Endothelial cell of umbilical vein (primary cell): Measurements from ENCODE around the gene IL32. TPM values are rescaled to one million over a fixed set of nuclear protein-coding genes. Genes with fewer than 3 reads are reported as not detected.

Source experiments
- BruUV-seq: library from RNA; stranded (reverse); fragments of 400-500 nt; replicated peaks from 2 replicates; lab custom pipeline; 2021; lab: Mats Ljungman, UMichigan
- CTCF ChIA-PET: fragments of 300-600, 350-600 bp; sonication (Branson Sonifier 250); formaldehyde crosslinking; loops from one replicate; lab custom pipeline; 2021; ENCODE audit warnings: antibody characterized with exemption, inconsistent platforms; lab: Charles Lee
- POLR2A ChIA-PET: fragments of 300-600, 350-600 bp; sonication (Branson Sonifier 250); formaldehyde crosslinking; loops from one replicate; lab custom pipeline; 2021; ENCODE audit warnings: antibody characterized with exemption, inconsistent platforms; lab: Charles Lee
- DNase-seq: peaks from one replicate; pipeline ENCODE4 v3.0.0-alpha.2; 2011; ENCODE audit warnings: low read depth, low spot score
- FAIRE-seq: peaks from 2 replicates; lab custom pipeline; 2011; peaks lifted over from hg19 to GRCh38; lab: Jason Lieb, UNC
- H2AFZ ChIP-seq: 2 replicates; pipeline ENCODE4 v1.6.0; 2012; ENCODE audit warnings: low read depth, low read length, control low read depth, inconsistent platforms
- H3K27ac ChIP-seq: 2 replicates; pipeline ENCODE4 v1.5.1; 2011; ENCODE audit warnings: low read depth, mild to moderate bottlenecking, control low read depth, low read length, moderate library complexity; ENCODE audit not compliant: insufficient read depth
- H3K27me3 ChIP-seq, 2 experiments: 2 replicates each; pipeline versions ENCODE4 v1.6.0 to v1.6.1; 2011; ENCODE audit warnings: low read length in 2 of 2, mixed read lengths in 1 of 2; ENCODE audit not compliant: control insufficient read depth in 2 of 2, insufficient read depth in 2 of 2
- H3K36me3 ChIP-seq, 2 experiments: 2 replicates in 1 of 2; 3 replicates in 1 of 2; pipeline ENCODE4 v1.5.1; 2011; ENCODE audit warnings: low read length in 2 of 2, mild to moderate bottlenecking in 1 of 2, moderate library complexity in 1 of 2; ENCODE audit not compliant: control insufficient read depth in 2 of 2, insufficient read depth in 2 of 2; ENCODE audit errors: extremely low read depth in 1 of 2
- H3K4me1 ChIP-seq: 3 replicates; pipeline ENCODE4 v1.5.1; 2011; ENCODE audit warnings: mild to moderate bottlenecking, low read length; ENCODE audit not compliant: control insufficient read depth, insufficient read depth; ENCODE audit errors: extremely low read depth
- H3K4me2 ChIP-seq: 2 replicates; pipeline ENCODE4 v1.6.1; 2011; ENCODE audit warnings: low read length, control low read depth, mixed read lengths; ENCODE audit not compliant: insufficient read depth
- H3K4me3 ChIP-seq, 3 experiments: fragments of 200-600 bp in 1 of 3; sonication (generic), shearing (Covaris generic) in 1 of 3; replicated peaks in 1 of 3; 2 replicates each; pipeline ENCODE4 v1.5.1; 2011 to 2016; ENCODE audit warnings: control low read depth in 3 of 3, low read length in 3 of 3, mild to moderate bottlenecking in 2 of 3, inconsistent platforms in 1 of 3, low read depth in 1 of 3, moderate library complexity in 1 of 3; ENCODE audit not compliant: insufficient read depth in 1 of 3
- H3K79me2 ChIP-seq: 2 replicates; pipeline ENCODE4 v1.6.0; 2012; ENCODE audit warnings: low read length, inconsistent platforms; ENCODE audit not compliant: control insufficient read depth, insufficient read depth
- H3K9ac ChIP-seq: replicated peaks from 2 replicates; pipeline ENCODE3; 2011; ENCODE audit warnings: low read length, control low read depth; ENCODE audit not compliant: insufficient read depth; ENCODE audit errors: extremely low read depth
- H3K9me1 ChIP-seq: replicated peaks from 3 replicates; pipeline ENCODE4 v1.6.0; 2011; ENCODE audit warnings: mild to moderate bottlenecking, low read length; ENCODE audit not compliant: control insufficient read depth, insufficient read depth; ENCODE audit errors: extremely low read depth
- H3K9me3 ChIP-seq: replicated peaks from 2 replicates; pipeline ENCODE4 v1.5.1; 2012; ENCODE audit warnings: low read length, inconsistent platforms; ENCODE audit not compliant: control insufficient read depth, insufficient read depth
- H4K20me1 ChIP-seq: replicated peaks from 2 replicates; pipeline ENCODE3; 2011; ENCODE audit warnings: mild to moderate bottlenecking, low read length; ENCODE audit not compliant: control insufficient read depth, insufficient read depth; ENCODE audit errors: extremely low read depth
- EZH2 ChIP-seq: IDR thresholded peaks from 2 replicates; pipeline ENCODE4 v1.6.1; 2012; ENCODE audit warnings: borderline replicate concordance, low read depth, mild to moderate bottlenecking, moderate library complexity, low read length, inconsistent platforms; ENCODE audit not compliant: severe bottlenecking
- FOS ChIP-seq: IDR thresholded peaks from 2 replicates; pipeline ENCODE4 v1.6.1; 2011; ENCODE audit warnings: mild to moderate bottlenecking, low read length, moderate library complexity, borderline replicate concordance; ENCODE audit not compliant: insufficient read depth
- GATA2 ChIP-seq: IDR thresholded peaks from 2 replicates; pipeline ENCODE4 v1.7.0; 2011; ENCODE audit warnings: low read depth, mild to moderate bottlenecking, moderate library complexity, mixed read lengths, low read length; ENCODE audit not compliant: insufficient read length, insufficient read depth
- JUN ChIP-seq: IDR thresholded peaks from 2 replicates; pipeline ENCODE4 v1.6.1; 2011; ENCODE audit warnings: borderline replicate concordance, low read depth; ENCODE audit not compliant: insufficient read length, insufficient read depth
- MYC ChIP-seq: IDR thresholded peaks from one replicate; pipeline ENCODE4 v1.6.1; 2011; ENCODE audit warnings: mild to moderate bottlenecking, low read depth, low read length
- POLR2A ChIP-seq: IDR thresholded peaks from 2 replicates; pipeline ENCODE4 v1.6.1; 2012; ENCODE audit warnings: low read depth, mild to moderate bottlenecking, control low read depth, low read length
- POLR2AphosphoS5 ChIP-seq: IDR thresholded peaks from 2 replicates; pipeline ENCODE4 v1.6.1; 2012; ENCODE audit warnings: low read depth, mild to moderate bottlenecking, control low read depth, low read length, moderate library complexity; ENCODE audit not compliant: insufficient read depth
- dilution Hi-C: fragments of 300-500 bp; cut with MboI; formaldehyde crosslinking; loops from one replicate; pipeline ENCODE4 v1.15.0; 2019; ENCODE audit warnings: low sequenced_read_pairs; ENCODE audit not compliant: extremely low pct_ligation_motif_present
- intact Hi-C: fragments of 100-400 bp; cut with micrococcal nuclease; formaldehyde crosslinking; loops from one replicate; pipeline ENCODE4 v1.10.0; 2022
- polyA plus RNA-seq, 4 experiments: library from polyadenylated mRNA; depleted of rRNA in 3 of 4; stranded (reverse) in 3 of 4; unstranded in 1 of 4; fragments of >200 nt; gene quantifications; 2 replicates each; pipeline versions ENCODE4 v1.2.1 to v1.2.3, GENCODE V29; 2011 to 2012; ENCODE audit warnings: missing spikeins in 1 of 4
- total RNA-seq: library from RNA; stranded (reverse); gene quantifications from 2 replicates; pipeline ENCODE4 v1.2.3, GENCODE V29; 2021
- TF ChIP-seq, protein P1 (sequence below), 2 donors: IDR thresholded peaks; 1 replicate in 1 of 2; 2 replicates in 1 of 2; pipeline ENCODE4 v1.5.1; 2011; ENCODE audit warnings: low read length in 2 of 2, mild to moderate bottlenecking in 2 of 2, moderate library complexity in 2 of 2, control low read depth in 1 of 2, inconsistent platforms in 1 of 2, low read depth in 1 of 2; ENCODE audit not compliant: insufficient read depth in 1 of 2; ENCODE audit errors: extremely low read depth in 1 of 2
- TF ChIP-seq, protein P2 (sequence below): IDR thresholded peaks from 2 replicates; pipeline ENCODE4 v1.6.1; 2011; ENCODE audit not compliant: insufficient read depth, insufficient read length

The IL32 gene
- total and polyA plus RNA-seq, 2 donors (not counting 3 experiments of a cell fraction or from before 2014, with no cell fraction given), result 55.7 to 336 TPM

GRCh38 chr16:3025032-3026002, 40.1 kb upstream of the IL32 start:
- no peak overlapping the region for H3K9ac ChIP-seq

More at GRCh38 chr16:3025032-3026002, 40.1 kb upstream of the IL32 start:
- Histone ChIP-seq H3K36me3 (peaks cover 0 to 9% of the 10 kb centered on the region in 2 experiments), H3K27me3 (peaks cover 15 to 16% of the 10 kb centered on the region in 2 experiments), H3K4me2 (no peak overlapping the region), H3K9me3 (no peaks in the 10 kb centered on the region), H3K79me2 (peaks cover 2% of the 10 kb centered on the region), H2AFZ (no peak overlapping the region), H3K4me1 (peaks cover 18% of the 10 kb centered on the region), H3K9me1 (no peaks in the 10 kb centered on the region), H3K4me3 (no peak overlapping the region), H3K27ac (no peak overlapping the region), H4K20me1 (no peaks in the 10 kb centered on the region)
- TF ChIP-seq POLR2A (no peak), JUN (no peak), FOS (no peak), GATA2 (no peak), MYC (no peak), EZH2 (no peak), POLR2AphosphoS5 (no peak)
- TF ChIP-seq, protein P1, sequence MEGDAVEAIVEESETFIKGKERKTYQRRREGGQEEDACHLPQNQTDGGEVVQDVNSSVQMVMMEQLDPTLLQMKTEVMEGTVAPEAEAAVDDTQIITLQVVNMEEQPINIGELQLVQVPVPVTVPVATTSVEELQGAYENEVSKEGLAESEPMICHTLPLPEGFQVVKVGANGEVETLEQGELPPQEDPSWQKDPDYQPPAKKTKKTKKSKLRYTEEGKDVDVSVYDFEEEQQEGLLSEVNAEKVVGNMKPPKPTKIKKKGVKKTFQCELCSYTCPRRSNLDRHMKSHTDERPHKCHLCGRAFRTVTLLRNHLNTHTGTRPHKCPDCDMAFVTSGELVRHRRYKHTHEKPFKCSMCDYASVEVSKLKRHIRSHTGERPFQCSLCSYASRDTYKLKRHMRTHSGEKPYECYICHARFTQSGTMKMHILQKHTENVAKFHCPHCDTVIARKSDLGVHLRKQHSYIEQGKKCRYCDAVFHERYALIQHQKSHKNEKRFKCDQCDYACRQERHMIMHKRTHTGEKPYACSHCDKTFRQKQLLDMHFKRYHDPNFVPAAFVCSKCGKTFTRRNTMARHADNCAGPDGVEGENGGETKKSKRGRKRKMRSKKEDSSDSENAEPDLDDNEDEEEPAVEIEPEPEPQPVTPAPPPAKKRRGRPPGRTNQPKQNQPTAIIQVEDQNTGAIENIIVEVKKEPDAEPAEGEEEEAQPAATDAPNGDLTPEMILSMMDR (IDR thresholded peaks at IDR 0.05; ENCODE audit: extremely low read depth in 1 of 2, insufficient read depth in 1 of 2, low read depth in 1 of 2, low read length in 2 of 2), result no peak
- TF ChIP-seq, protein P2, sequence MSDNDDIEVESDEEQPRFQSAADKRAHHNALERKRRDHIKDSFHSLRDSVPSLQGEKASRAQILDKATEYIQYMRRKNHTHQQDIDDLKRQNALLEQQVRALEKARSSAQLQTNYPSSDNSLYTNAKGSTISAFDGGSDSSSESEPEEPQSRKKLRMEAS, result no peak
- POLR2A ChIA-PET, result interaction anchor here (0.7 kb wide), 1 partner anchor 273 kb away, joined by 4 read pairs; no protein-coding TSS in a partner anchor
- DNase-seq, result no peak
- intact Hi-C loops, result no loop called here
- dilution Hi-C loops, result no loop called here
- CTCF ChIA-PET, result interaction anchor here (0.7 to 2.2 kb wide), 4 partner anchors 8 to 109 kb away, joined by 3 to 9 read pairs (median 4); no protein-coding TSS in a partner anchor
- no peak for FAIRE-seq
- BruUV-seq, result no TSS peak
